Breast epithelium (tissue), 3 donors: ENCODE results near the gene PCDHGB4.

Experiments
- POLR2A ChIP-seq: fragments of 450-650 bp; IDR thresholded peaks from one replicate; pipeline ENCODE4 v1.6.1; 2016; ENCODE audit warnings: antibody characterized with exemption, mild to moderate bottlenecking, moderate library complexity
- POLR2AphosphoS5 ChIP-seq, 3 donors: sonication (generic); formaldehyde crosslinking; IDR thresholded peaks; one replicate each; pipeline ENCODE4 v1.6.1; 2017; ENCODE audit warnings: antibody characterized with exemption in 3 of 3
- TF ChIP-seq, protein P1 (sequence below), 3 donors: fragments of 450-650 bp; IDR thresholded peaks; one replicate each; pipeline ENCODE4 v1.5.1; 2016 to 2017; ENCODE audit warnings: antibody characterized with exemption in 3 of 3, mild to moderate bottlenecking in 3 of 3, moderate library complexity in 3 of 3

DNA sequence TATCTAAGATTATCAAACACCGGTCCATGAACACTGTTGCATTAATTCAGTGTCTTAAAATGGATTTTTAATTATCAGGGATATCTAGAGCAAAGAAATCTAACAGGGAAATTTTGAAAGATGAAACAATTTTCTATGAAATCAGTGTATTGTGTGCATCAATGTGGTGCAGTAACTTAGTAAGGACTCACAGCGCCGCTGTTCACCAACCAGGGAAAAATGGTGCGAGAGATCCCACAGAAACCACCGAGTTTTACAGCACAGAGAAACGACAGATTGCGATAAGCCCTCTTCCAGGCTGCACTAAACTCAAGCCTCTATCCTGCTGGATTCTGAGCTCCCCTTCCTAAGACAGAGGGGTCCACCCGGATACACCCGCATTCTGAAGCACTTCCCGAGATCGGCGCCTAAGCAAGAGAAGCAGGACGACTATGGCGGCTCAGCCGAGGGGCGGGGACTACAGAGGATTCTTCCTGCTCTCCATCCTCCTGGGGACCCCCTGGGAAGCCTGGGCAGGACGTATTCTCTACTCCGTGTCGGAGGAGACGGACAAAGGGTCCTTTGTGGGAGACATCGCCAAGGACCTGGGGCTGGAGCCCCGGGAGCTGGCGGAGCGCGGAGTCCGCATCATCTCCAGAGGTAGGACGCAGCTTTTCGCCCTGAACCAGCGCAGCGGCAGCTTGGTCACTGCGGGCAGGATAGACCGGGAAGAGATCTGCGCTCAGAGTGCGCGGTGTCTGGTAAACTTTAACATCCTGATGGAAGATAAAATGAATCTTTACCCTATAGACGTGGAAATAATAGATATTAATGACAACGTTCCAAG is 4.8 kb upstream of the PCDHGB4 start, which contains the start of gene PCDHGA7:
- TF ChIP-seq, protein P1, sequence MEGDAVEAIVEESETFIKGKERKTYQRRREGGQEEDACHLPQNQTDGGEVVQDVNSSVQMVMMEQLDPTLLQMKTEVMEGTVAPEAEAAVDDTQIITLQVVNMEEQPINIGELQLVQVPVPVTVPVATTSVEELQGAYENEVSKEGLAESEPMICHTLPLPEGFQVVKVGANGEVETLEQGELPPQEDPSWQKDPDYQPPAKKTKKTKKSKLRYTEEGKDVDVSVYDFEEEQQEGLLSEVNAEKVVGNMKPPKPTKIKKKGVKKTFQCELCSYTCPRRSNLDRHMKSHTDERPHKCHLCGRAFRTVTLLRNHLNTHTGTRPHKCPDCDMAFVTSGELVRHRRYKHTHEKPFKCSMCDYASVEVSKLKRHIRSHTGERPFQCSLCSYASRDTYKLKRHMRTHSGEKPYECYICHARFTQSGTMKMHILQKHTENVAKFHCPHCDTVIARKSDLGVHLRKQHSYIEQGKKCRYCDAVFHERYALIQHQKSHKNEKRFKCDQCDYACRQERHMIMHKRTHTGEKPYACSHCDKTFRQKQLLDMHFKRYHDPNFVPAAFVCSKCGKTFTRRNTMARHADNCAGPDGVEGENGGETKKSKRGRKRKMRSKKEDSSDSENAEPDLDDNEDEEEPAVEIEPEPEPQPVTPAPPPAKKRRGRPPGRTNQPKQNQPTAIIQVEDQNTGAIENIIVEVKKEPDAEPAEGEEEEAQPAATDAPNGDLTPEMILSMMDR (IDR thresholded peaks at IDR 0.05): no peak
- TF ChIP-seq POLR2A: no peak
- no peak for TF ChIP-seq POLR2AphosphoS5 (IDR thresholded peaks at IDR 0.05)
